Stimulated activated CD8-positive, alpha-beta memory T cell treated with anti-CD3 and anti-CD28 coated beads, Interleukin-4, amount 100 ng/mL, for 48 hours (primary cell): ENCODE data around the gene SECTM1.
"Not testable (repeated sequence)": the region's sequence is repeated elsewhere in the genome, so short reads cannot be mapped to it uniquely, and the experiment has no call there.

ENCODE experiments used
- DNase-seq: peaks from one replicate; pipeline ENCODE4 v3.0.0-alpha.2; 2020

The SECTM1 gene

DNA sequence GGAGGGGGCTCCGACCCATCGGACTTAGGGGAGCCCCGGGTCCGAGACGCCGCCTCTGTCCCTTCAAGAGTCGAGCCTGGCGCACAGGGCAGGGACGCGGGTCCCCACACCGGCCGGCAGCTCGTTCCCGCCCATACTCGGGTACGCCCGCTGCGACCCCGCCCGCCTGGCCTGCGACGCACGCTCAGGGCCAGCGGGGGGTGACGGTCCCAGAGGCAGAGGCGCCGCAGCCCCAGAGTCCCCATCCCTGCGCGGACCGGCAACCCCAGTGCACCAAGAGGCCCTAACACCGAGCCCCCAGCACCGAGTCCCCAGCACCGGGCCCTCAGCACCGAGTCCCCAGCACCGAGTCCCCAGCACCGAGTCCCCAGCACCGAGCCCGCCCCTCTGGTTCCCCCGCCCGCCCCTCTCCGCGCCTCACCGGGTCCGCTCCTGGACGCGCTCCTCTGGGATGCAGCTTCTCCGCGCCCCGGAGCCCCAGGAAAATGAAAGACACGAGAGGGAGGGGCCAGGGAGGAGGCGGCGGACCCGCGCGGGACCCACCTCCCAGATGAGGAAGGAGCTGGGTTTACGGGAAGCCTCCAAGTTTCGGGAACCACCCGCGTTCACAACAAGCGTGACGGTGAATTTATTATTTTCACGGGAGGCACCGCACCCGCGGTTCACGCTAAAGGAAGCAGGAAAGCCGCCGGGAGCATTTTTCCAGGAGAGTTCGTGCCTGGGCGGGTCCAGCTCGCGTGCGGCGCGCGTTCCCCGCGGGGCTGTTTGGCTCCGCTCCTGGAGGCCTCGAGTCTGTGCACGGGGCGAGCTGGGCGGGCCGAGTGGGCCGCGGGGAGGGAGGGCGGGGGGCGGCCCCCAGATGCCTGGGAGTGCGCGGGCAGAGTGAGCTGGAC is at the start of gene SECTM1:
Gene SECTM1, minus strand, starts transcription at position 488 of the 893 bp plus-strand sequence. CDS start 6,526 bp downstream, outside the sequence.
- no peak for DNase-seq

DNA sequence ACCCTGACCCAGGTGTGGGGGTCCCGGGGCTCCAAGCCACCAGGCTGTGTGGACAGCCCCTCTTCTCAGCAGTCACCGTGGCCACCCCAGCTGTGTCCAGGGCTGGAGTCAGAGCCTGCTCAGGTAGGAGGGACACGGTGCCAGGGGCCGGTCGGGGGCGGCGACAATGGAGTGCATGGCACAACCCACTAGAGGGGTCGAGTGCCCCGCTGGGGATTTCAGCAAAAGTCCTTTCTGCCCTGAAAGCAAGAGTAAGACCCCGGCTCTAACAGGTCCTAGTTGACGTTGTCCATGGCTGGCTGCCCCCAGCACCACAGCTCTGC is 49.3 kb upstream of the SECTM1 start:
- DNase-seq, result no peak

DNA sequence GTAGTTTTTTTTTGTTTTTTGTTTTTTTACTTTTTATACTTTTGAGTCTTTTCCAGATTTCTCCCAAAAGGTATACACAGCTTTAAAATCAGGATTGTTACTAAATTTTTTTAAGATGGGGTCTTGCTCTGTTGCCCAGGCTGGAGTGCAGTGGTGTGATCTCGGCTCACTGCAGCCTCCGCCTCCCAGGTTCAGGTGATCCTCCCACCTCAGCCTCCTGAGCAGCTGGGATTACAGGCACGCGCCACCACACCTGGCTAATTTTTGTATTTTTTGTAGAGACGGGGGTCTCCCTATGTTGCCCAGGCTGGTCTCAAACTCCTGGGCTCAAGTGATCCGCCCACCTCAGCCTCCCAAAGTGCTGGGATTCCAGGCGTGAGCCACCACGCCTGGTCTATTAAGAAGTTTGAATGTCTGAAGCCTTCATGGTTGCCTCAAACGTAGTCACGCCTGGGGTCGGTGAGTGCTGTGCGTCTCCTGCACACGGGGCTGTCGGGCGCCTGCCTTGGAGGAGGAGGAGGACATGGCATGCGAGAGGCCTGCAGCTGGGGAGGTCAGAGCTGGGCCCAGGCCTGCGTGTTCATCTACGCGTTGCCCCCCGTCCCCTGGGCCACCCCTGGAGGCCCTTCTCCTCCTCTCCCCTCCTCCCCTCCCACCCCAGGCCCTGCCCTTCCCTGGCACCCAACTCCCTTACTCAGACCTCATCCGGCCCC is 48.8 kb upstream of the SECTM1 start:
- not testable (repeated sequence) for DNase-seq

DNA sequence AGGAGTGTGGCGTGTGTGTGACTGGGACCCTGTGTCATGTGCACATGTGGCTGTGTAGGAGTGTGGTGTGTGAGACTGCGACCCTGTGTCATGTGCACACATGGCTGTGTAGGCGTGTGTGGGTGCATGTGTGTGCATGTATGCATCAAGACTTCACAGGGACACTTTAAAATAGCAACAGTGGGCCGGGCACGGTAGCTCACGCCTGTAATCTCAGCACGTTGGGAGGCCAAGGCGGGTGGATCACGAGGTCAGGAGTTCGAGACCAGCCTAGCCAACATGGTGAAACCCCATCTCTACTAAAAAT is 48.1 kb upstream of the SECTM1 start:
- DNase-seq, result not testable (repeated sequence)

DNA sequence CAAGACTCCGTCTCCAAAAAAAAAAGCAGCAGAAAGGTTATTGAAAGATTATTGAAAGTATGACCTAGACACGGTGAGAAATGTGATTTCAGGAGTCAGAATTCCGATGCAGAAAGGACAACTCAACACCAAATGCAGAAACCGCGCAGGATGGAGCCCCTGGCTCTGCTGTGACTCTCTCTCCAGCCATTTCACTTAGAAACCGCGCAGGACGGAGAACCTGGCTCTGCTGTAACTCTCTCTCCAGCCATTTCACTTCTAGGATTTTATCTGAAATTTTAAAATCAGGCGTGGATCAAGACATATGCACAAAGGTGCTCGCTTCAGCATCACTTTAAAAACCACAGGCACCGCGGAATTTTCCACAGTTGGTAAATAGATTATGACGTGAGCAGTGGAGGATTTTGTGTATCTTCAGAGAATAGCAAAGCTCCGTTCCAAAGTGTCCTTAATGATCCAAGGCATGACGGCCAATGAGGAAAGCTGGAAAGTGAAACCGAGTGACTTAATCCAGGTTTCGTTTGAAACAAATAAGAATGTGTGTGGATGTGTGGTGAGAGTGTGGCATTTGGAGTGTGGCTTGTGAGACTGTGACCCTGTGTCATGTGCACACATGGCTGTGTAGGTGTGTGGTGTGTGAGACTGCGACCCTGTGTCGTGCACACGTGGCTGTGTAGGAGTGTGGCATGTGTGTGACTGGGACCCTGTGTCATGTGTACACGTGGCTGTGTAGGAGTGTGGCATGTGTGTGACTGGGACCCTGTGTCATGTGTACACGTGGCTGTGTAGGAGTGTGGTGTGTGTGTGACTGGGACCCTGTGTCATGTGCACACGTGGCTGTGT is 47.5 kb upstream of the SECTM1 start:
- DNase-seq, result no peak

DNA sequence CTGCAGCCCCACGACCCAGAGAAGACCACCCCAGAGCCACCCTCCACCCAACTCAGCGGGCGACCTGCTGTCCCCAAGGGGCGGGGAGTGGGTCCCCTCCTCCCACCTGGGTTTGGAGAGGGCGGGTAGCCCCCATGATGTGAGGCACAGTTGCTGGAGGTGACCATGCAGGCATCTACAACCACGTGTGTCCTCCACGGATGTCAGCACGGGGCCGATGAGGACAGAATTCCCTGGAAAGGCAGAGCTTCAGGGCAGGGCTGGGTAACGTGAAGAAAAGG is 45.1 kb upstream of the SECTM1 start:
- DNase-seq, result no peak

DNA sequence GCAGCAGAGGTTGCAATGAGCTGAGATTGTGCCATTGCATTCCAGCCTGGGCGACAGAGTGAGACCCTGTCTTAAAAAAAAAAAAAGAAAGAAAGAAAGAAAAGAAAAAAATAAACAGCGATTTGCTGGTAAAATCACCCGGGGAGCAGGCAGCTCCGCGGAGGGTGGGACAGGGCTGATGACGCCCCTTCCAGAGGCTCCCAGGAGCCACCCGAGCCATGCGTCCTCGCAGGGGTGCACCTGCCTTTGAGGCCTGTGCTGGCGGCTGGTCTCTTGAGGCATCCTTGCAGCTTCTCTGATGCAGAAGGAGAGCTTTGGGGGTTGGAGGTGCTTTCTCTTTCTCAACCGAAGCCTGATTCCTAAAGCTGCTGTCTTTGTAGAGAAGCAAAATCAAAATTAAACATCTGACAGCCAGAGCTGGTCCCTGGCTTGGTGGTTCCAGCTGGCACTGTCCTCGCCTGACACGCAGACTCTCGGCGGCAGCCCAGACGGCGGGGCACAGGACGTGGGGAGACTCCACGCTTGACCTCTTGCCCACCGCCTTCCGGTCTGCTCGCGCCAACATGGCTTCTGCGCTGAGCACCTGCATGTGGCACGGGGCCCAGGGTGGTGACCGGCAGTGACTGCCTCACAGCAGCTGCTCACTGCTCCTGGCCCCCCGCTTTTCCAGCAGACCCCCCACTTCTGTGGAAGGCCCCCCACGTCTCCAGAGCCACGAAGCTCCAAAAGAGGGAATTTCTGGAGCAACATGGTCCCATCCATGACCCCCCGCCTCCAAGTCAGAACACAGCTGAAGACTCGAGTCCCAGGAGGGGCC is 44.6 kb upstream of the SECTM1 start:
- DNase-seq, result no peak

DNA sequence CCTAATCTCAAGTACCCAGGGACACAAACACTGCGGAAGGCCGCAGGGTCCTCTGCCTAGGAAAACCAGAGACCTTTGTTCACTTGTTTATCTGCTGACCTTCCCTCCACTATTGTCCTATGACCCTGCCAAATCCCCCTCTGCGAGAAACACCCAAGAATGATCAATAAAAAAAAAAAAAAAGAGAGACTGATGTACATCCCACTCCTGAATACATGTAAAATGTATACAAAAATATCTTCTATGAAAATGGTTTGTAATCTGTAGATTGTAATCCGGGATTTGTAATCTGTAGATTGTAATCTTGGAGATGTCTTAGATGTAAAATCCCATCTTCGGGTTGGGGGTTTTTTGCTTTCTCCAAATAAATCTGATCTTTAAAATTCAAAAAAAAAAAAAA is 43.7 kb upstream of the SECTM1 start:
- DNase-seq, result not testable (repeated sequence)

DNA sequence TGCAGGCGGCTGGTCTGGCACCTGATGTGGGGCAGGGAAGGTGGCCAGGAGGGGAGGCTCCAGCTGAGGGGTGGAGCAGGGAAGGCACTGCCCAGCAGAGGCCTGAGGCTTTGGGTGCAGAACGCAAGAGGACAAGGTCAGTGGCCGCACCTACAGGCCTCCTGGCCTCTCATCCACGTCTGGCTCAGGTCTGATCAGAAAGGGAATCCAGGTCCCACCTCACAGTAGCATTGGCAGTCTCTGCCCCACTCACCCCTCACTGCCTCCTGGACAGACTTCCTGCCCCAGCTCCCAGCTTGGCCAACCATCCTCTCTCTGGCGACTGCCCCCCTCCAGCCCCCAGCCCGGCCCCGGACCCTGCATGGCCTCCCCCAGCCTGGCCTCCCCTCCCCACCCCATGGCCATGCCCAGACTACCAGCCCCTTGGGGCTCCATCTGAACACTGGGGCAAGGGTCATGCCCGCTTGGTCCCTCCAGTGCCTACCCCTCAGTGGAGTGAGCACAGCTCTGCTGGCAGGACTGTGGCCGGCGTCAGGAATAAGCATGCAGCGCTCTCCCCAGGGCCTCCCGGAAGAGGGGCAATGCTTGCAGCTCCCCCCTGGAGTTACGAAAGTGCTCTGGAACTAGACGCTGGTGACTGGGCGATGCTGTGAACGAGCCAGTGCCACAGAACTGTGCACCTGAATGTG is 42.6 kb upstream of the SECTM1 start:
- DNase-seq, result no peak

DNA sequence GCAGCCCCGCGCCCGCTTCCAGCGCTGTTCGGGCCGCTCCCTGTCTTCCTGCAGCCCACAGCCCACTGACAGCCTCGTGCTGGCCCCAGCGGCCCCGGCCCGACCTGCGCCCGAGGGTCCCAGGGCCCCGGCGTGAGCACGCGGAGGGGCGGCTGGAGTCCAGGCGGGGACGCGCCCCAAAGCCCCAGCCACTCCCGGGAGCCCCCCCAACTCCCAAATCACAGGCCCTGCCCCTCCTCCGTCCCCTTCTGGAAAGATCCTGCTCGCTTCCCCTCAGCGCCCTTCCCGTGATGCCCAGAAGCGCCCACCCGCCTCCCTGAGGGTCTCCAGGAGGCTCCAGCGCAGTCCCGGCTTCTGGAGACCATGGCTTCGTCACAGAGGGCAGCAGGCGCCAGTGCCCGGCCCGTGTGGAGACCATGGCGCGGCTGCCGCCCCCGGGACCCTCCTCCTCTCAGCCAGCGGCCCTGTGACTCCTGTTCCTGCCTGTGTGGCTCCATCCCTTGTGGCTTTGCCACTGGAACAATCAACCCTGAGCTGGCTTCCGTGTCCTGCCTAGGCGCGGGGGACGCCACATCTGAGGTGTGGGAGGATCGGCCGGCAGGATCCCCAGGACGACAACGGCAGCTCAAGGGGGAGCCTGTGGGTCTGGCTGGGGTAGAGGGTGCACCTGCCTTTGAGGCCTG is 41.9 kb upstream of the SECTM1 start:
- DNase-seq, result no peak

DNA sequence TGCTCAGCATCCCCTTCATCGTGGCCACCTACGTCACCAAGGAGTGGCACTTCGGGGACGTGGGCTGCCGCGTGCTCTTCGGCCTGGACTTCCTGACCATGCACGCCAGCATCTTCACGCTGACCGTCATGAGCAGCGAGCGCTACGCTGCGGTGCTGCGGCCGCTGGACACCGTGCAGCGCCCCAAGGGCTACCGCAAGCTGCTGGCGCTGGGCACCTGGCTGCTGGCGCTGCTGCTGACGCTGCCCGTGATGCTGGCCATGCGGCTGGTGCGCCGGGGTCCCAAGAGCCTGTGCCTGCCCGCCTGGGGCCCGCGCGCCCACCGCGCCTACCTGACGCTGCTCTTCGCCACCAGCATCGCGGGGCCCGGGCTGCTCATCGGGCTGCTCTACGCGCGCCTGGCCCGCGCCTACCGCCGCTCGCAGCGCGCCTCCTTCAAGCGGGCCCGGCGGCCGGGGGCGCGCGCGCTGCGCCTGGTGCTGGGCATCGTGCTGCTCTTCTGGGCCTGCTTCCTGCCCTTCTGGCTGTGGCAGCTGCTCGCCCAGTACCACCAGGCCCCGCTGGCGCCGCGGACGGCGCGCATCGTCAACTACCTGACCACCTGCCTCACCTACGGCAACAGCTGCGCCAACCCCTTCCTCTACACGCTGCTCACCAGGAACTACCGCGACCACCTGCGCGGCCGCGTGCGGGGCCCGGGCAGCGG is 41.2 kb upstream of the SECTM1 start:
- DNase-seq, result no peak

DNA sequence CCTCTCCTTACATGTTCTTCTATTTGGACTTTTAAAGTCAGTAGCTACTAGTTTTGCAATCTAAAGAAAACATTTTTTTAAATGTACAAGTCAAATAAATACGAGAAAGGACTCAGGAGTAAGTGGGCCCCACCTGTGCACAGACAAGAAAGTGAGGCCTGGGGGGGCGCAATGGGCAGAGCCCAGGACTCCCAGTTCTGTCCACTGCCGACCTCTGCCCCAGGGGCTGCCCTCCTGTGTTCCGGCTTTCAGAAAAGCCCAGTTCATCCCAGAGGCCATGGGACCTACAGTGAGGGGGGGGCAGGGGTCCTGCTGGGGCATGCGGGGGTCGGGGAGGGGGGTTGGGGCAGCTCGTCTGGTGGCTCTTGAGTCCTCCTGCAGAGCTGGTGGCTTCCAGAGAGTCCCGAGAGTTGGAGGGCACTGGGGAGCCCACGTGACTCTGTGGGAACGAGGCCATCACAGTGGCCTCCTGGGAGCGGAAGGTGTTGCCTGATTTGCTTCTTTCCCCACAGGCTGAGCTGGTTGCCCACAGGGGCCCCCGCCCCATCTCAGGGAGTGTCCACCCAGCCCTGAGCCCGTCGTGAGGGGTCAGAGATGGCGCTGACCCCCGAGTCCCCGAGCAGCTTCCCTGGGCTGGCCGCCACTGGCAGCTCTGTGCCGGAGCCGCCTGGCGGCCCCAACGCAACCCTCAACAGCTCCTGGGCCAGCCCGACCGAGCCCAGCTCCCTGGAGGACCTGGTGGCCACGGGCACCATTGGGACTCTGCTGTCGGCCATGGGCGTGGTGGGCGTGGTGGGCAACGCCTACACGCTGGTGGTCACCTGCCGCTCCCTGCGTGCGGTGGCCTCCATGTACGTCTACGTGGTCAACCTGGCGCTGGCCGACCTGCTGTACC is 40.4 kb upstream of the SECTM1 start:
- no peak for DNase-seq

DNA sequence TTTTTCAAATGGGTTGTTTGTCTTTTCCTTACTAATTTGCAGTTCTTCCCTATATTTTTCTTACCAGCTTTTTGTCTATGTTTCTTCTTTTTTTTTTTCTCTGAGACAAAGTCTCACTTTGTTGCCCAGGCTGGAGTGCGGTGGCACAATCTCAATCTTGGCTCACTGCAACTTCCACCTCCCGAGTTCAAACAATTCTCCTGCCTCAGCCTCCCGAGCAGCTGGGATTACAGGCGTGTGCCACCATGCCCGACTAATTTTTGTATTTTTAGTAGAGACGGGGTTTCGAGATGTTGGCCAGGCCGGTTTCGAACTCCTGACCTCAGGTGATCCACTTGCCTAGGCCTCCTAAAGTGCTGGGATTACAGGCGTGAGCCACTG is 39.5 kb upstream of the SECTM1 start:
- DNase-seq, result not testable (repeated sequence)

DNA sequence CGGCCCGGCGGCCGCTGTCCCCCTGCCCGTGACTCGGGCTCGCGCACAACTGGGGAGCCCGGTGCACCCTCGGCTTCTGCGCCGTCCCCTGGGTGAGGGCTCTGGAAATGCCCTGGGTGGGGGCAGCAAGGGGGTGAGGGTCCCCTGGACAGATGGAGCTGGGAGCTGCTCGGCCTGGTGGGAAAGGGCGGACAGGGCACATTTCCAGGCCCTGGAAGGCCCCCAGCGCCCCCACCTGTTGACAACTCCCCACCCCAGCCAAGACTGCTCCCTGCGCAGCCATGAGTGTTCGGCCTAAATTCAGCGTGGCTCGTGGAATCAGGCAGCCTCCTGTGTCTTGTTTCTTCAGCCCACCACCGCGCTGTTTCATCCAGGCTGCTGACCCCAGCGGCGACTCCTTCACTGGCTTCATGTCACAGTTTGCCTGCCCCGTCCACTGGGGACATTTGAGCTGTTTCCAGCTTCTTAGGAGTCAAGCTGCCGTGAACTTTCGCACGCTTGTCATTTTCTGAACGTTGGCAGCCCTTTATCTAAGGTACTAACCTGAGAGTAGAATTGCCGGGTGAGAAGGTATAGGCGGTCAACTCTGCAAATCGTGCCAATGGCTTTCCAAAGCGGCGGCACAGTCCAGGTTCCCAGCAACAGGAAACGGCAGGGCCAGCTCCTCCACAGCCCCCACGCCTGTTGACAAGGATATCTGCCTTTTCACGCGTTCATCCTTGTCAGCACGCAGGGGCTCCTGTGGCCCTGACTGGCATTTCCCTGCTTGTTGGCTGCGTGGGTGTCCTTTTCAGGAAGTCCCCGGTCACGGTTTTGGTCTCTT is 38.9 kb upstream of the SECTM1 start:
- DNase-seq, result no peak

DNA sequence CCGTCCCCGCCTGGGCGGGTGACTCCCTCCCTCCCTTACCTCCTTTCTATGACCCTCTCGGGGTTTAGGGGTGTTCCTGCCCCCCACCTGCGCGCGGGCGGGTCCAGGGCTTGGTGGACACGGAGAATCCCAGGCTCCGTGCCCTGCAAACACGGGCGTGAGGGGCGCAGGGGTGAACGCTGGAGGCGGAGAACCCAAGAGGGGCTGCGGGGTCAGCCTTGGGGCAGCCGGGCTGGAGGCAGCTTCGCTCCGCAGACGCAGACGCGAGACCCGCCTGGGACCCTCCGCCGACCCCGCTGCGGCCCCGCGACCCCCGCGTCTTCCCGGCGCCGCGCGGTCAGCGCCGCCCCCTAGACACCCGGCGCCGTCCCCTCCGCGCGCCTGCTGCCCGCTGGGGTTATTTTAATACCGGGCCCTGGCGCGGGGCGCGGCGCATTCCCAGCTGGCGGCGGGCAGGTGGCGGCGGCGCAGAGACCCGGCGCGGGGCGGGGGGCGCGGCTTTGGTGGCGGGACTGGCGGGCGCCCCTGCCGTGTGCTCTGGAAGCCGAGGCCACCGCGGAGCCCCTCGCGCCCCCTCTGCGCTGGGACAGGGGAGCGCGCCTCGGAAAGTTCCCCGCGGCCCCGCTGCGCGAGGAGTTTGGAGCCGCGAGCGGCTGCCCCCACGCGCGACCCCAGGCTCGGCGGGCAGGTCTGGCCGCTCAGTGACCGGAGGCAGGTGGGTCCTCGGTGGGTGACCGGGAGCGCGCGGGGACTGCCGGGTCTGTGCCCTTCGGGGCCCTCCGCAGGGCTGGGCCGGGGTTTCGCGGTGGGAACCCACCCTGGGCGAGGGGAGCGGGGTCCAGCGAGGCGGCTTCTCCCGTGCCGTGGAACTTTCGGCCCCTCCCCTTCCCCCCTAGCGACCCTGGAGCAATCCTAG is 38.0 kb upstream of the SECTM1 start, which contains the start of gene UTS2R:
Gene UTS2R, plus strand, starts transcription at position 433 of the 916 bp plus-strand sequence. CDS start 2,560 bp downstream, outside the sequence.
- no peak for DNase-seq

DNA sequence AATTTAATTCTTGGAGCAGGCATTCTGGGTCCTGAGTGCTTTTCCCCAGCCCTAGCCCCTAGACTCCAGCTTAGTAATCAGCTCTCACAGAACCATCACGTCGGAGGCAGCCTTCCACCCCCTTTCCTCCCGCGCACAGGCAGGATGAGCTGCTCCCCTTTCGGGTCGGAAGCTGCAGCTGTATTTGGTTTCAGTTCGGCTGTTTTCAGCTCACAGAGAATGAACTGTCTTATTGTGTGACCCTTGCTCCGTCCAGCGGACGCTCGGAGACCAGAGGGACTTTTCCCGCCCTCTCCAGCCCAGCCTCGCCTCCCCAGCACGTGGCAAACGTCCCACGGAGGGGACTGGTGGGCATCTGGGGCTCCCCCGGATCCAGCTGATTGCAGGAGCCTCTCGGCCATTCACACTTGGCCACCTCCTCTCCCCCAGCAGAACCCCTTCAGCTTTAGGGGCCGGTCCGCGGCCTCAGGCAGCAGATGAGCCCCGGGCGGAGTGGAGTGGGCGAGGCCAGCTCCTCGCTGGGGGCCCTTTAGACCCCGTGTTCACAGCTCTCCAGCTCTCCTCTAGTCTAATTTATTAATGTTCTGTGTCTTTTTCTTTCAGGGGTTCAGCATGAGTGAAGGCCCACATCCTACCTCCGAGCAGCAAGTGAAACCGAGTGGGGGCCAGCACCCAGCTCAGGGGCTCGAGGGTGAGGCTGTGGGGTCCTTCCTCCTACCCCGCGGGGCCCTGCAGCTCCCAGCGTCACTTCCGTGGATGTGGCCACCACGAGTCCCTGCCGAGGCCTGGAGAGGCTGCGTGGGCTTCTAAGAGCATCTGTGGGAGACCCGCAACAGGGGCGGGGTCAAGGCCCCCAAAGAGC is 37.1 kb upstream of the SECTM1 start:
- DNase-seq, result peak; percentile 43

DNA sequence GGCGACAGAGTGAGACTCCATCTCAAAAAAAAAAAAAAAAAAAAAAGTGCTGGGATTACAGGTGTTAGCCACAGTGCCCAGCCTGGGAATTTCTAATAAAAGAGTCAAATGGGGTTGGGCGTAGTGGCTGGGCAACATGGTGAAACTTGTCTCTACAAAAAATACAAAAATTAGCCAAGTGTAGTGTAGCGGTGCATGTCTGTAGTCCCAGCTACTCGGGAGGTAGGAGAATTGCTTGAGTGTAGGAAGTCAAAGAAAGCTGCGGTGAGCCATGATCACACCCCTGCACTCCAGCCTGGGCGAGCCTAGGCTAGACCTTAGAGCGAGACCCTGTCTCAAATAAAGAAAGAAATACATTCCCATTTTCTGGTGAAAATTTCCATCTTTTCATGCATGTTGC is 35.6 kb upstream of the SECTM1 start:
- DNase-seq, result no peak
